A673 (cell line): Measurements from ENCODE around the gene ZNF668.

Experiments
- EZH2 ChIP-seq: fragments of 200-600 bp; sonication (generic); IDR thresholded peaks from 2 replicates; pipeline ENCODE4 v1.6.1; 2017; ENCODE audit warnings: borderline replicate concordance, low read depth, mild to moderate bottlenecking, mixed read lengths, antibody characterized with exemption, low read length; ENCODE audit not compliant: poor library complexity, severe bottlenecking
- TF ChIP-seq, protein P1 (sequence below): fragments of 300-800, 200-600 bp; sonication (generic); conservative IDR thresholded peaks from 2 replicates; pipeline ENCODE4 v1.5.1; 2017; ENCODE audit warnings: low read depth, mild to moderate bottlenecking, antibody characterized with exemption, low read length, moderate library complexity, mixed read lengths

DNA sequence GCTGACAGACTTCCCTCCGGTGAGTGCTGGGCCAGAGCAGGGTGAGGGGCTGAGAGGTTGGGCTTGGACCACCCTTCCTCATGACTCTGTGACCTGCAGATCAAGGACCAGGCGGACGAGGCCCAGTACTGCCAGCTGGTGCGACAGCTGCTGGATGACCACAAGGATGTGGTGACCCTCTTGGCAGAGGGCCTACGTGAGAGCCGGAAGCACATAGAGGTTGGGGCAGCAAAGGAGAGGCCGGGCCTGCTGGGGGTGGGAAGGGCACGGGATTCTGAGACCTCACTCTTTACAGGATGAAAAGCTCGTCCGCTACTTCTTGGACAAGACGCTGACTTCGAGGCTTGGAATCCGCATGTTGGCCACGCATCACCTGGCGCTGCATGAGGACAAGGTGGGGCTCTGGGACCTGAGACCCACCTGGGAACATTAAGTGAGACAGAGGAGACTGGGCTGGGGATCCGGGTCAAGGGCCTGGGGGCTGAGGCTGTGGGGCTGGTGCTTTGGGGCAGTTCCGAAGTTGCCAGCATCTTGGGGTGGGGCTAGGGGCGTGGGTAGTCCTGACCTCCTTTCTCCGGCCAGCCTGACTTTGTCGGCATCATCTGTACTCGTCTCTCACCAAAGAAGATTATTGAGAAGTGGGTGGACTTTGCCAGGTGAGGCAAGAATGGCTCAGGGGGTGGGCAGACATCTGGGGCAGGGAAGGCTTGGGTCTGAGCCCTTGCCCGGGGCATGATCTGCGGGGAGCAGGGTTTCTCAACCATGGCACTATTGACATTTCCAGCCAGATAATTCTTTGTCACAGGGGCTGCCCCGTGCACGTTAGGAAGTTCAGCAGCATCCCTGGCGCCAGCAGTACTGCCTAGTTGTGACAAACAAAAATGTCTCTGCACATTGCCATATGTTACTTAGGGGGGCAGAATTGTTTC lies 36.3 kb upstream of the ZNF668 start:
- TF ChIP-seq, protein P1, sequence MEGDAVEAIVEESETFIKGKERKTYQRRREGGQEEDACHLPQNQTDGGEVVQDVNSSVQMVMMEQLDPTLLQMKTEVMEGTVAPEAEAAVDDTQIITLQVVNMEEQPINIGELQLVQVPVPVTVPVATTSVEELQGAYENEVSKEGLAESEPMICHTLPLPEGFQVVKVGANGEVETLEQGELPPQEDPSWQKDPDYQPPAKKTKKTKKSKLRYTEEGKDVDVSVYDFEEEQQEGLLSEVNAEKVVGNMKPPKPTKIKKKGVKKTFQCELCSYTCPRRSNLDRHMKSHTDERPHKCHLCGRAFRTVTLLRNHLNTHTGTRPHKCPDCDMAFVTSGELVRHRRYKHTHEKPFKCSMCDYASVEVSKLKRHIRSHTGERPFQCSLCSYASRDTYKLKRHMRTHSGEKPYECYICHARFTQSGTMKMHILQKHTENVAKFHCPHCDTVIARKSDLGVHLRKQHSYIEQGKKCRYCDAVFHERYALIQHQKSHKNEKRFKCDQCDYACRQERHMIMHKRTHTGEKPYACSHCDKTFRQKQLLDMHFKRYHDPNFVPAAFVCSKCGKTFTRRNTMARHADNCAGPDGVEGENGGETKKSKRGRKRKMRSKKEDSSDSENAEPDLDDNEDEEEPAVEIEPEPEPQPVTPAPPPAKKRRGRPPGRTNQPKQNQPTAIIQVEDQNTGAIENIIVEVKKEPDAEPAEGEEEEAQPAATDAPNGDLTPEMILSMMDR = no peak
- TF ChIP-seq EZH2 = no peak
